GM21367 (cell line): ENCODE data around the gene MUSTN1.

Source experiments
- ATAC-seq: cut with Tn5 transposase; IDR thresholded peaks from one replicate; pipeline ENCODE4 v1.9.1; 2021; ENCODE audit not compliant: unreplicated experiment

Gene MUSTN1

DNA sequence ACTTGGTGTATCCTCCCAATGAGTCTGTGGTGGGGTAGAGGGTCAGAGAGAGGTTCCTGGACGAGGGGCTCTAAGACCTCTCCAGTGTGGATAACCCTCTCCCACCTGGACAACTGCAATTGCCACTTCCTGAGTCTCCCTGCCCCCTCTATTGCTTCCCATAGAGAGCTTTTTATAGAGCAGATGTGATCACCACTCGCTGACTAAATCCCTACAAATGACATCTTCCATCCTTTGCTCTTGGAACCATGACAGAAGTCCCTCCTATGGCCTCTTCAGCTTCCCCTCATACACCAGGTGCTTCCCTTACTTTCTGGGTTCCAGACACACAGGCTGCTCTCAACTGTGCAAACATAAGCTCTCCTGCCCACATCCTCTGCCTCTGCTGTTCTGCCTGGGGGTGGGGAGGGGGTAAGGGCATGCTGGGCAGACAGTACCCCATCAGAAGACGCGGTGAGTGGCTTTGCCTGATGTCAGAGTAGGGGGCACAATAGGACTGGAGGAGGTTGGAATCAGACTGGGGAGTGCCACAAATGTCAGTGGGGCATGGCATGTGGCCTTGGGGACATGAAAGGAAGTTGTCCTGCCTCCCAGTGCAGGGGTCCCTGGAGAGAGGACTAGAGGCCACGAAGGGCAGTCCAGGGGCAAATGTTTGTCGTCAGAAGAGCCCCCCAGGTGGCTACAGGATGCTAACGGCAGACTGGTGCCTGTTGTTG, 25.0 kb downstream of the MUSTN1 start:
- ATAC-seq = no peak

DNA sequence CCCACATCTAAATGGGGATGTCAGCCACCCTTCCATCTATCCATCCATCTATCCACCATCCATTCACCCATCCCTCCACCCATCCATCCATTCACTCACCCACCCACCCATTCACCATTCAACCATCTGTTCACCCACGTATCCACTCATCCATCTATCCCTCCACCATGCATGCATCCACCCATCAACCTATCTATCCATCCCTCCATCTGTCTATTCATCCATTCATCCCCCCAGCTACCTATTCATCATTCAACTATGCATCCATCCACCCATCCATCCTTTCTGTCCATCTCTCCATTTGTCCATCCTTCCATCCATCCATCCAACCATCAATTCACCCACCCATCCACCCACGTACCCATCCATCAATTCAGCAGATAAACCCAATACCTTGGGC, 25.7 kb downstream of the MUSTN1 start:
- no peak for ATAC-seq

DNA sequence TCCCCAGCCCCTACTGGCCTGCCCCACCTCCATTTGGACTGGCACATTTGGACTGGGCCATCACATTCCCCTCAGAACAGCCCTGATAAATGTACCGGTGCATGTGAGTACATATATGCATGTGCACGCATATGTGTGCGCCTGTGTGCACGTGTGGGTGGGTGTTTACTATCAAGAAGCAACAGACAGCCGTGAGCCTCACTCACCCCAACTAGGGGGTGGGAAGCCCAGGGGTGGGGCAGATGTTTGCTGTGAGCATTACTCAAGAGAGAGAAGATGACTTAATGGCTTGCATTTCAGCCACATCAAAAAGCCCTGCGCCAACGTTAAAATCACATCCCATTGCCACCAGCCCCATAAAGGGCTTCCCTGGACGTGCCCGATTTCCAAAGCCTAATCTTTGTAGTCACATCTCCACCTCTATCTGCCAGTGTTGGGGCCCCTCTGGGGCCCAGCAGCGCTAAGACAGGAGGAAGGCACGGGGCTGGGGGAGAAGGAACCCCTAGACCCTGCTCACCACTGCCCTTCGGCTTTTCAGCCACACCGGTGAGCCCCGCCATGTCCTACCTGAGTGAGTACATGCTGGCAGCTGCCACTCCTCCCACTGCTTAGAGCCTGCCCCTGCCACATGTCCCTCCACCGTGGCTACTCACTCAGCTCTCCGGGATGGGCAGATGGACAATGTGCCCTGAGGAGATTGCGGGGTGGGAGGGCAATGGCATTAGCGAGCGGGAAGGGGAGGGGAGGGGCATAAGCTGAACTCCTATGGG, 29.4 kb downstream of the MUSTN1 start:
- ATAC-seq = no peak

DNA sequence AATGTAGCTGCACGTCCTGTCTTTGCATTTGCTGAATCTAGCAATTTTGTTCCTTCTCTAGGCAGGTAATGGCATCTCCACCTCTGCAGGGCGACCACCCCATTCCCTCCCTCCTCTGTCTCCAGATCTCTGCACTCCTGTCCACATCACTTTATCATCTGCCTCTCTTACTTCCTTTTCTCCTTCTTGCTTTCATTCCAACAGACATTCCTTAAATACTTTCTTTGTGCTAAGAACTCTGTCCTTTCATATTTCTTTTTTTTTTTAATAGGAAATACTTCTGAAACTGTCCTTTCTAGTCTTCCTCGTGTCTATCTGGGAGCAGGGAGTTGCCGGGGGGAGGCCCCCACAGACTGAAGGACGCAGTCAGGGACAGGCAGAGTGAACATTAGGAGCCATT, 33.0 kb downstream of the MUSTN1 start:
- no peak for ATAC-seq

DNA sequence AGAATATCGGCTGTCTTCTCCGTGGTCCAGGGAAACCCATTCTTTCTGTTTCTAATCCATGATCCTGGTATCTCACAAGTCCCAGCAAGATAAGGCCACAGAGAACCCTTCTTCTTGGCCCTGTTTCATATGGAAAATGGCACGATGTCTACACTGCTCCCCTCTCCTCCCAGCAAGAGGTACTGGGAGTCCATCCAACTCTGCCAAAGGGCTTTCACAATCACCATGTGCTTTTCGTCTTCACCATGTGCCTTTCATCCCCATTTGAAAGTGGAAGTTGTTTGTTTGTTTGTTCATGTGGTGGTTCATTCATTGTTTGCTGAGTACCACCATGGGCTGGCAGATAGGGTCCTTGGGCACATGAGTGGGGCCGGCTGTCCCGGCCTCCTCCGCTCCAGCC, 34.7 kb downstream of the MUSTN1 start:
- ATAC-seq = no peak

DNA sequence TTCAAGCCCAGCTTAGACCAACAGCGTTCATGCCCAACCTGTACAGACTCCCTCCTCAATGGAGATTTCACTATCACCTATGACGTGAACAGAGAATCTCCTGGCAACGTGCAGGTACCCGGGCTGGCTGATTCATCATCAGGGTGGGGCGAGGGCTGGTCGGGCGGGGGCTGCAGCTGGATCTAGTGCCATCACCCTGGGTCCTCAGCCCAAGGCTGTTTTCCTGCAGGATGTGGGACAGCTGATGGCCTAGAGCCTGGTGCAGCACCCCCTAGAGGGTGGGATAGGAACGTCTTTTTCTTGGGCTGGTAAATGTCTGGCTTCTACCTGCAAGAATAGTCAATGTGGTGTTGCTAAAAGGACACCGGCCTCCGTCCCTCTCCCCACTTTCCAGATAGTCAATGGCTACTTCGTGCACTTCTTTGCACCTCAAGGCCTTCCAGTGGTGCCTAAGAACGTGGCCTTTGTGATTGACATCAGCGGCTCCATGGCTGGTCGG, 35.8 kb downstream of the MUSTN1 start:
- no peak for ATAC-seq

DNA sequence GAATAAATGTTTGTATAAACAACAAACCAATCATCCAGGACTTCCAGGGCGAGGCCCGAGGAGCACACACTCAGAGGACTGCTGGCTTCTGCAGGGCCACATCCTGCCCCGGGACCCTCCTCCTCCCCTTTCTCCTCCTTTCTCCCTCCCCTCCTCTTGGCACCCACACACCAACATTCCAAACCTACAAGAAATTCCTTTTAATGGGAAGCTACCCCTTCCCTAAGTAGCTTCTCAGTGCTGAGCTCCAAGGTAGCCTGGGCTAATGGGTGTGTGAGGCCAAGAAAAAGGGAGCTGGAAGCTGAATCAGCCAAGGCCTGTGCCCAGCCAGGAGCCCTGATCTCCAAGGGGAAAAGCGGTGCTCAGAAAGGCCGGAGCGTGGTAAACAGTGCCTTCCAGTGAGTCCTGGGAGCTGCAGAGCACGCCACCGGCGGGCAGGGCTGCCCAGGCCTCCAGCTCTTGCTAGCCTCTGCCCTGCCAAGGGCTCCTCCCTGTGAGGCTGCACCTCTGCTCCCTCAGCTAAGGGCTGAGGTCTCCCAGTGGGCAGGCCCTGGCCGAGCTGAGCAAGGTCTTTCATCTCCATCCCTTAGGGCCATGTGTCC, 36.3 kb downstream of the MUSTN1 start:
- no peak for ATAC-seq

DNA sequence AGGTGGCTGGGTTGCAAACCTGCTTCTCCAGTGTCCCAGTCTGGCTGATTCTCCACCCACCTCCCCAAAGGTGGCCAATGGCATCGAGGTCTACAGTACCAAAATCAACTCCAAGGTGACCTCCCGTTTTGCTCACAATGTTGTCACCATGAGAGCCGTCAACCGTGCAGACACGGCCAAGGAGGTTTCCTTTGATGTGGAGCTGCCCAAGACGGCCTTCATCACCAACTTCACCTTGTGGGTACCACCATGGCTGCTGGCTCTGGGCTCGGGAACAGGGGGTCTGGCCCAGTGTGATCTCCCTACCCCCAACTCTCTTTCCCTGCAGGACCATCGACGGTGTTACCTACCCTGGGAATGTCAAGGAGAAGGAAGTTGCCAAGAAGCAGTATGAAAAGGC, 38.4 kb downstream of the MUSTN1 start:
- ATAC-seq = no peak

DNA sequence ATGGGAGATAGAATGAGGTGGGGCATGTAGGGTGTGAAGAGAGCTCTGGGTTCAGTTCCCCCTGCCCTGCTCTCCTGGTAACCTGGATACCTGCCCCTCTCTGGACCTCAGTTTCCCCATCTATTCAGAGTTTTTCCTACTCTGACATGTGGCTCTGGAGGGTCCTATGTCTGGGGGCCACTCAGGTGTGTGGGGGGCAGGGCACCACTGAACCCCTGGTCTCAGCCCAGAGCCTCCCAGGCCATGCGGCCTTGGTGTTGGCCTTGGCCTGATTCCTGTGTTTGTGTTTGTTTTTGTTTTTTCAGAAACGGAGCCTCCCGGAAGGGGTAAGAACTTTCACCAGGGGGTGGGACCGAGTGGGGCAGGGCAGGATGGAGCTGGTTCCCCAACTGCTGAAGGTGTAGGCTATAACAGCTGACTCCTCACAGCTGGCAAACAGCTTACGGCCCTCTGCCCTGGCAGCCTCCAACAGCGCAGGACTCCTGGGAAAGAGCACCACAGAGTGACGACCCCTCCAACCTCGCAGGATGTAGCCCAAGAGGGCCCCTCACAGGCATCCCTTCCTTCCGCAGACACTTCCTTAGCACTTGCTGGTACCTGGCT, 39.4 kb downstream of the MUSTN1 start:
- no peak for ATAC-seq

DNA sequence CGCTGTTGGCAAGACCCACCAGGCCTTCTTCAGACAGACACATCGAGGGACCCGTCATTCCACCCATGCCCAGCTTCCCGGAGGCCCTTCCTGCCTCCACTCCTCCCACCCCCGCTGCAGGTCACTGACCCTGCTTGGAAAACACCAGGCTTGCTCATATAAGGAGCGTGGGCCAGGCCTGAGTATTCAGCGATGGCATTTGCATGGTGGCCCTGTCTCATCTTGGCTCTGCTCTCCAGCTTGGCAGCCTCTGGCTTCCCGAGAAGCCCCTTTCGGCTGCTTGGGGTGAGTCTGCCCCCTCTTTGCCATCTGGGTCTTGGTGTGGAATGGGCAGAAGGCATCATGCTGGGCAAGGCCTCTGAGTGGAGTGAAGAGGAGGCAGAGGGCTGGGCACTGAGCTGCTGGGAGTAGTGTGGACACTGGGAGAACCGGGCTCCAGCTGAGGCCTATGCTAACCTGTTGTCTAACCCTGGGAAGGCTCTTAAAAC, 40.2 kb downstream of the MUSTN1 start, which contains the start of gene ITIH3:
Gene ITIH3, plus strand, starts transcription at position 185 of the 488 bp plus-strand sequence. Its CDS starts 8 bp downstream, at position 193.
- no peak for ATAC-seq

DNA sequence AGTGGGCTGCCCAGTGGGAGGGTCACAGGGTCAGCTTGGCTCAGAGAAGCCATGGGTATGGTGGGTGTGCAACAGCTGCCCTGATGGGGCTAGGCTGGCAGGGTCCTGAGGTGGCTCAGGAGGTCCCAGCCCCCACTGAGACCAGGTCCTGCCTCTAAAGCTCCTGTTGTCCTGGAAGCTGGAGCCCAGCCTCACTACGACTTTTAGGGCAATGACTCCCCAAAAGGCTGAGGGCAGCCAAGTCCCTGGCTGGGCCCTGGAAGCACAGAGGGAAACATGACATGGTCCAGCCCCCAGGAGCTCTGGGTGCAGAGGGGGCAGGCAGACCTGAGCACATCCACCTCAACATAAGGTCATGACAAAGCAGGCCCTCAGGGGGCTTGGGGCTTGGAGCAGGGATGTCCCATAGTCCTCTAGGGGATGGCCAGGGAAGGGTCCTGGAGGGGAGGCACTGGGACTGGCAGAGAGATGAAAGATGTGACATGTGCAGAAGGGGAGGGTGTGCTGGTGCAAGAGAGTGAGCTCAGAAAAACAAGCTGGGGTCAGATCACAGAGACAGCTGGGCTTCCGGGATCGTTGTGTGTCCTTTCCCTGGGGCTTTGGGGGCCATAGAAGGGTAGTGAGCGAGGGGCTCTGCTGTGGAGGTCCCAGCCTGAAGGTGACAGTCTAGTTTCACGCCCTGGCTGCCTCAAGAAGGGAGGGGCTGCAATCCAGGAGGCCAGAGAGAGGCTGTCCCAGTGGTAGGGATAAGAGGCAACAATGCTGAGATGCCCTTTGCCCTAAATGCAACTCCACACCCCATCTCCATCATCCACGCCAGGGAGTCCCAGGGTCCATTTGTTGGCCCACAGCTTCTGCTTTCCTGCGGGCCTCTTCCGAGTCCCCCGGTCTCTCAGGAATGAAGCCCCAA, 40.9 kb downstream of the MUSTN1 start:
- ATAC-seq = no peak

DNA sequence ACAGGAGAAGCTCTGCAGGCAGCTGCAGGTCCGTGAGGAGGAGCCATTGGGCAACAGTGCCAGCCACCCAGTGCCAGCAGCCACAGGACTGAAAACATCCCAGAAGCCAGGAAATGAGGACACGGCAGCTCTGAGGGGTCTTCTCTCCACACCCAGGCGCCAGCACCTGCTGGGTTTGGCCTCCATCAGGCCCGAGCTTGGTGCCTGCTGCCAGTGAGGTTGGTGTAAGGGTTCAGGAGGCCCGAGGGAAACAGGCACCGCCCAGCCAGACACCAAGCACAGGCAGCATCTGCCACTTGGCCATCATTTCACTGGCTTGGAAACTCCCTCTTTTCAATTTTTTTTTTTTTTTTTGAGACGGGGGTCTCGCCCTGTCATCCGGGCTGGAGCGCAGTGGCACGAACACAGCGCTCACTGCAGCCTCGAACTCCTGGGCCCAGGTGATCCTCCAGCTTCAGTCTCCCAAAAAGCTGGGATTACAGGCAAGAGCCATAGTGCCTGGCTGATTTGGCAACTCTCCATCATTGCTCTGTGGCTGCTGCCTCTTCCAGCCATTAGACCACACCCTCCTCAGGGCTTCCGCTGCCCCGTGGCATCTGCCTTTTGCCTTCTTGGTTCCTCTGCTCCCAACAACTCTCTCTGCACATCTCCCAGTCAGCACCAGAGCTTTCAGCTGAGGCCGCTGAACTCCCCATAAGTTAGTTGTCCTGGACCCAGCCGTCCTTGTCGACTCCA, 41.7 kb downstream of the MUSTN1 start:
- ATAC-seq = no peak

DNA sequence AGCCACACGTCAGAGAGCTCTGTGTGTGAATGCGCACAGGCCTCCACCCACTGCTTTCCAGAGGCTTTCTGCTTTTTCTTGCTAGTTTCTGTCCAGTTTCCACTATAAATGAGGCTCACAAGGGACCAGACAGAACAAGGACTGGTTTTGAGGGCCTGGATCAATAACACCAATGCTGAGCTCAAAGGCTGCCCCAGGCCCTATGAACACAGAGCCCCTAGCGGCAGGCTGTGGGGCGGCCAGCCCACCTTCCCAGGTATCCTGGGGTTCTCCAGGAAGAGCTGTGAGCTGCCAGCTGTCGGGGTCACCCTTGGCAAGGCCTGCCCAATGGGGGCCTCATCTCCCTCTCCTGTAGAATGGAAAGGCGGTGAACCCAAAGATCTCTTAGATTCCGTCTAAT, 42.4 kb downstream of the MUSTN1 start:
- ATAC-seq = no peak

DNA sequence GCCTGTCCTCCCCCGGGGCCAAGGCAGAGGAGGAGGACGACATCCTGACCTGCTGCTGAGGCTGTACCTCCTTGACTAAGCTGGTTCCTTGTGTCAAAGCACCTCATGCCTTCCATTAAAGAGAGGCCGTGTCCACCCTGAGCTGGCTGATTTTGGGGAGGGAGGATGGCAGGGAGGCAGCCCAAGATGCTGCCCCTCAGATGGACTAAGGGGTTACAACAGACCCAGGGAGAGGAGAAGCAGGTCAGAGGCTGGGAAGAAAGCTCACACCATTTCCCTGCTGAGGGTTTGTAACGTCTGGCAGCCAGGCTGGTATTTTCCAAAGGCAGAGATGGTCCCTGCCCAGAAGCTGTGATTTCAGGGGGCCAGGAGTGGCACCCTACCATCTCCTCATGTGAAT, 42.9 kb downstream of the MUSTN1 start:
- ATAC-seq = no peak

DNA sequence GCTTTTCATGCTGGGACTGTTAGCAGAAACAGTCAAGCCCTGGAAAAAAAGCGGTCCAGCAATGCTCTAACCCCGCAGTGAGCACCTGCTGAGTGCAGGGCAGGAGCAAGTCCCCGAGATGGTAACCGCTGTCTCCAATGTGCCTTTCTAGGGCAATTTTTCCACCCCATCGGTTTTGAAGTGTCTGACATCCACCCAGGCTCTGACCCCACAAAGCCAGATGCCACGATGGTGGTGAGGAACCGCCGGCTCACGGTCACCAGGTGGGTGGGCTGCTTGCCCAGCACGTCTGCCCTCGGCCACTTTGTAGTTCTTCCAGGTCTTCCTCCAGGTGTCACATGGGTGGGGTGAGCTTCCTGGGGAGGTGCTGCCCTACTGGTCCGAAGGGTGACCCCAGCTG, 43.5 kb downstream of the MUSTN1 start:
- ATAC-seq = no peak

DNA sequence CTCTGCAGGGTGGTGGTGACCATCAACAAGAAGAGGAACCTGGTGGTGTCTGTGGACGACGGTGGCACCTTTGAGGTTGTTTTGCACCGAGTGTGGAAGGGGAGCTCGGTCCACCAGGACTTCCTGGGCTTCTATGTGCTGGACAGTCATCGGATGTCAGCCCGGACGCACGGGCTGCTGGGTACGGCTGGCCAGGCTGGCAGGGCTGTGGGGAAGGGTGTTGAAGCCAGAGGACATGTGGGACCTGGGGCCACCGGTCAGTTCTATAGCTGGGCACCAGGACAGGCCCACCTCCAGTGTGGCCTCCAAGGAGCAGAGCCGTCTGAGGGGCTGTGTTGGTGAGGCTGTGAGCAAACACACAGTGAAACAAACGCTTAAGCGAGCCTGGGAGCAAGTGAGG, 44.1 kb downstream of the MUSTN1 start:
- ATAC-seq = no peak

DNA sequence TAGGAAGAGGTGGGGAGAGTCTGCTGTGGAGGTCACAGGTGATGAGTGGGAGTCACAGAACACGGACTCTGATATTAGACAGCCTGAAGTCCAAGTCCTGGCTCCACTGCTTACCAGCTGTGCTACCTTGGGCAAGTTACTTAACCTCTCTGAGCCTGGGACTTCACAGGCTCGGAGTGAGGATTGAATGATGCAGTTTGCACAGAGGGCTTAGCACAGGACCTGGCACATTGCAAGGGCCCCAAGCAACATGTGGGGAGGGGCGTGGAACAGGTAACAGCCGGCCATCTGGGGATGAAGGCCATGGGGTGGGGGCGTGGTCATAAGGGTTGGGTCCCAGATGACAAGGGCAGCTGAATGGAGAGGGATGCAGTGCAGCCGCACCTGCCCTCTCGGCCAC, 44.5 kb downstream of the MUSTN1 start:
- no peak for ATAC-seq

DNA sequence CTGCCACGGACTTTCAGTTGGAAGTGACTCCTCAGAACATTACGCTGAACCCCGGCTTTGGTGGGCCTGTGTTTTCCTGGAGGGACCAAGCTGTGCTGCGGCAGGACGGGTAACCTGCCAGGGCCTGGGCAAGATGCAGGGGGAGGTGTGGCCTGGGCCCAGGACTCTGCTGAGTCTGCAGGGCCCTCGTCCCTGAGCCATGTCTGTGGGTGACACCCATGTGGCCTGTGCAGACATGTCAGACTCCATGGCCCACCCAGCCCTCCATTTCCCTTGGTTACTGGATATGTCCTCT, 45.1 kb downstream of the MUSTN1 start:
- no peak for ATAC-seq

DNA sequence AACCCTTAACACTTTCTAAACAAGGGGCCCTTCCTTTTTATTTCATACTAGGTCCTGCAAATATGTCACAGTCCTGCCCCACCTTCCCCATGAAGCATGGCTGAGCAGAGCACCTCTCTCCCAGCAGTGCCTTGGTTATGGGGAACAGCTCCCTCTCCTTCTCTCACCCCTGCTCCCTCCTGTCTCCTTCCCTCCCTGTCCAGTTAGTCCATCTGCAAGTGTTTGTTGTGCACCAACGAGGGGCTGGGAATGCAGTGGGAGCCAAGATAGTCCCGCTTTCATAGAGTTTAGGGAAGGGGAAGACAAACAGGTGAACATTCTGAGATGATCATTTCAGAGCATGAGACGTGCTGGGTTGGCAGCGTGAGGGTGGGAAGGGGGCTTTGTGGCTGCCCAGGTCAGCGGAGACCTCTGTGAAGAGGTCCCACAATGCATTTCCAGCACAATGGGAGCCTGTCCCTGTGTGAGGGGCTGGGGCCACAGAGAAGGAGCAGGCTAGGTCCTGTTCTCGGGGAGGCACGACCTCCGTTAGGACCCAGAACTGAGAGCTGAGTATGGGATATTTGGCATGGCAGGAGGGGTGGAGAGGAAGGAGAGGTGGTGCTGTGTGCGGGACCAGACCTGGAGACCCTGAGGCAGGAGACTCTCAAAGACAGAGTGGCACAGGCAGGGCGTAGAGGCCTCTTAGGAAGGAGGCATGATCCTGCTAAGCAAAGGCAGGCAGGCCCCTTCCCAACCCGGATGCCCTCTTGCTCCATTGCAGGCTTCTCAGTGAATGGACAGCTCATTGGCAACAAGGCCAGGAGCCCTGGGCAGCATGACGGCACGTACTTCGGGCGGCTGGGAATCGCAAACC, 45.7 kb downstream of the MUSTN1 start:
- no peak for ATAC-seq
